Ecto neural progenitor cell (in vitro differentiated cells): ENCODE data around the gene SELENON.
A peak's percentile ranks its signal among the peaks of the same experiment; 100 is the strongest.

ENCODE experiments used
- DNase-seq: peaks from one replicate; pipeline ENCODE4 v3.0.0-alpha.2; 2018; ENCODE audit warnings: low spot score

SELENON gene

GRCh38 chr1:25793585-25794170 is 6.3 kb upstream of the SELENON start:
- no peak for DNase-seq

GRCh38 chr1:25794325-25794724 is 5.7 kb upstream of the SELENON start:
- DNase-seq, result no peak

- no peak for DNase-seq
Observed at GRCh38 chr1:25795211-25795610, 4.8 kb upstream of the SELENON start.

- DNase-seq, result no peak
Observed at GRCh38 chr1:25795946-25796810, 3.8 kb upstream of the SELENON start.

DNA sequence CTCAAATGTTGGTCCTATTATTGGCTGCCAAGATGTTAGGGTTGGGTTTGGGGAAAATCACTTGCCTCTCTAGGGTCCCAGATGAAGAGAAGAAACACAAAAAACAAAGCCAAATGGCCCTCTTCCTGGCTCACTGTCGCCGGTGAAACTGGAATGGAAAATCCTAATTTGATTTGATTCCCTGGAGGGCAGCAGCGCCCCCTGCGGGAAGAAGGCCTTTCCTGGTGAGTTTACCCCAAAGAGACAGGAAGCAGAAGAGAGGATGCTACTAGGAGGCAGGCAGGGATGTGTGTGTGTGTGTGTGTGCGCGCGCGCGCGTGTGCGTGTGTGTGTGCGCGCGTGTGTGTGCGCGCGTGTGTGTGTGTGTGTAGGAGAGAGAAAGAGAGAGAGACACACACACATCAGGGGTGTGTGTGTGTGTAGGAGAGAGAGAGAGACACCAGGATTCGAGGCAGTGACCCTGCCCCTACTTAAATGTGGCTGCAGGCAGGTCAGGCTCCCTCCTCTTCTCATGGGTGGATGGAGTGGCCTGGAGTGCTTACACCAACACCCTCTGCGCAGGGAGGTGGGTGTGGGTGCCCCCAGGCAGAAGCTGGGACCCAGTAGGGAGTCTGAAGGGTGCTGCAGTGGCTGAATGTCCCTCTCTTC is 3.1 kb upstream of the SELENON start:
- peak; percentile 90 for DNase-seq

- DNase-seq, result peak; percentile 75
Observed at GRCh38 chr1:25797939-25798338, 2.1 kb upstream of the SELENON start.

DNA sequence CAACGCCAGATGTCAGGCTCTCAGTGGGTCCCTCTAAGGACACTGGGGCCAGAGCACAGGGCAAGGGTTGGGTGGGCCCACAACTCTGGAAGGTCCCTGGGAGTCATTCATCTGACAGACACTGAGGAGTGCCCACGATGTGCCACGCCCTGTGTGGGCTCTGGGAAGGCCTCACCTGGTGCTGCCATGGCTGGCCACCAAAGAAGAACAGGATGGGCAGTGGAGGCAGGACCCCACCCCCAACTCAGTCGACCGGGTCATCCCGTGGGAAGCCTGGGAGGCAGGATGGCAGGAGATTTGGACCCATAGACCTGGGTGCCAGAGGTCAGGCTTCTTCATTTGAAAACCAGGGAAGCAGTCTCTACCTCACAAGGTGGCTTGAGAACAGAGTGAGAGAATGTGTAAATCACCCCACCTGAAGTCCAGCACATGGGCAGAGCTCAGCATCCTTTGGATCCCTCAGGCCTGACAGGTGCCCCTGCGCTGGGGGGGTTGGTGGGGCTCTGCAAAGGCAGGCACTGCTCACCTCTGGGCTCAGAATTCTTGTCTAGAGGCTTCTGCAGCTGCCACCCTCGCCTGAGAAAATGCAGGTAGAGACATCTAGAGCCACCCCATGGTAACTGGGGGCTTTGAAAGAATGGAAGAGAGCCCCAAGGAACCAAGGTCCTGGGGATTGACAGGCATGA is 1.2 kb upstream of the SELENON start:
- no peak for DNase-seq

DNA sequence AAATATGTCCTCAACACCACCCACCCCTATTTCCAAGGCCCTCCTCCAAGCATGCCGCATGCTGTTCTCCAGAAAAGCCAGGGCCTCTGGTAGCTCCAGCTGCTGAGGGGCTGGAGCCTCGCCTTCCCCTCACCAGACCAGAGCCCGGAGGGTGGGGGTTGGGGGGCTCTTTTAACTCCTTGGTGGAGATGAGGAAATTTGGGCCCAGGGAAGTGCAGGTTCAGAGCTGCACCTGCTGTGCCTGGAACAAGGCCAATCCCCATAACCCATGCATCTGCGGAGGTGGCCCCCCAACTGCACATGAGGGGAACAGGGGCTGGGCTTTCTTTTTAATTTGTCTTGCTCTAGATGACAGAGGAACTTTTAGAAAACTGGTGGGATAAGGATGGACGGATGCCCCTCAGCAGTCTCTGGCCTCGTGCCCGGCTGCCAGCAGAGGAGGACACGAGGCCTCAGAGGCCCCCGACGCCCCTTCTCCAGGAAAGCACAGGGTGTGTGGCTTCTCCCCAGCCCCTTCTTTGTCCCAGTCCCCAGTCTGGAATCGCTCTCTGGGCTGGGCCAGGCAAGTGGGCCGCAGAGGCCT is 550 bp upstream of the SELENON start:
- DNase-seq, result no peak

- no peak for DNase-seq
Observed at GRCh38 chr1:25800703-25801377, 847 bp downstream of the SELENON start.

GRCh38 chr1:25802915-25803314 is 2.9 kb downstream of the SELENON start:
- no peak for DNase-seq

DNA sequence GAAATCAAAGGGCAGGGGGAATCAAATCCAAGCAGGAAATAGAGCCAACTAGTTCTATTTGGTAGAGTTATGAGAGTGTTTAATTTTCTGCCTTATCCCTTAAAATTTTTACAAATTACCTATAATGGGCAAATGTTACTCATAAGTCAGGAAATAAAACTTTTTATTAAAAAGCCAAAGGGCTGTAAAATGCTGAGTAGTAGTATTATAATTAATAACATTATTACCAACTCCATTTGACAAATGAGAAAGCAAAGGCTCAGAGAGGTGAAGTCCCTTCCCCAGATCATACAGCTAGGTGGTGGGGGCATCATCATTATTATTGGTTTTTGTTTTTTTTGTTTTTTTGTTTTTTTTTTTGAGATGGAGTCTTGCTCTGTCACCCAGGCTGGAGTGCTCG is 3.4 kb downstream of the SELENON start:
- no peak for DNase-seq

GRCh38 chr1:25804244-25804963 is 4.4 kb downstream of the SELENON start:
- no peak for DNase-seq

DNA sequence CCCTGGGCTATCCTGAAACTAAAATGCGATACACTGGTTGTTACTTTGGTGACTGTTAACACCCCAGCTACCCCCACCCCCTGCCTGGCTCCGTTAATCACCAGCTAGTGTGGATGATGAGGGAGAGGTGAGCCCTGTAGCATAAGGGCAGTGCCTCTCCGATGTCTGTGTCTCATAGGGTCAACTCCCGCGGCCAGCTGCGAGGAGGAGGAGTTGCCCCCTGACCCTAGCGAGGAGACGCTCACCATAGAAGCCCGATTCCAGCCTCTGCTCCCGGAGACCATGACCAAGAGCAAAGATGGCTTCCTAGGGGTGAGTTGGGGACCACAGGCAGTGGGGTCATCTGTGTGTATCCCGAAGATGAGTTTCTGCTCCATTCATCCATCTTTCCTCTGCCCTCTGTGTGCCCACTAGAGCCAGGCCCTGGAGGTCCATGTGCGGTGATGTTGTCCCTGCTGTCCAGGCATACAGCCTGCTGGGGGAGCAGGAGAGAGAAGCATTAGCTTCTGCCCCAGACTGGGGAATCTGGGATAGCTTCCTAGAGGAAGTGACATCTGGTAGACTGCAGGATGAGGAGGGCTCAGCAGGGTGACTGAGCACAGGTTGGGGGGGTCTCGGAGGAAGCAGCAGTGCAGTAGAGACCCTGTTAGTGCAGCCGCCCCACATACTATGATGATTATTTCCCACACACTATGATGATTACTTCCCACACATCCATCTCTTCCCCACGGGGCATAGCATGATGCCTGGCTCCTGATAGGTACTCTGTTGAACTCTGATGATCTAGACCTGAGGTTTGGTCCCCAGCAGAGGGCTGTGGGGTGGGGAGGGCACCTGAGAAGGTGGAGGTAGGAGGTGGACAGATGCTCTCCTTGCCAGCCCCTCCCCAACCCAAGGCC is 5.2 kb downstream of the SELENON start:
- DNase-seq, result no peak

- DNase-seq, result no peak
Observed at GRCh38 chr1:25805863-25806225, 5.9 kb downstream of the SELENON start.

- DNase-seq, result no peak
Observed at GRCh38 chr1:25806418-25806817, 6.4 kb downstream of the SELENON start.

GRCh38 chr1:25807480-25808390 is 7.7 kb downstream of the SELENON start:
- no peak for DNase-seq

DNA sequence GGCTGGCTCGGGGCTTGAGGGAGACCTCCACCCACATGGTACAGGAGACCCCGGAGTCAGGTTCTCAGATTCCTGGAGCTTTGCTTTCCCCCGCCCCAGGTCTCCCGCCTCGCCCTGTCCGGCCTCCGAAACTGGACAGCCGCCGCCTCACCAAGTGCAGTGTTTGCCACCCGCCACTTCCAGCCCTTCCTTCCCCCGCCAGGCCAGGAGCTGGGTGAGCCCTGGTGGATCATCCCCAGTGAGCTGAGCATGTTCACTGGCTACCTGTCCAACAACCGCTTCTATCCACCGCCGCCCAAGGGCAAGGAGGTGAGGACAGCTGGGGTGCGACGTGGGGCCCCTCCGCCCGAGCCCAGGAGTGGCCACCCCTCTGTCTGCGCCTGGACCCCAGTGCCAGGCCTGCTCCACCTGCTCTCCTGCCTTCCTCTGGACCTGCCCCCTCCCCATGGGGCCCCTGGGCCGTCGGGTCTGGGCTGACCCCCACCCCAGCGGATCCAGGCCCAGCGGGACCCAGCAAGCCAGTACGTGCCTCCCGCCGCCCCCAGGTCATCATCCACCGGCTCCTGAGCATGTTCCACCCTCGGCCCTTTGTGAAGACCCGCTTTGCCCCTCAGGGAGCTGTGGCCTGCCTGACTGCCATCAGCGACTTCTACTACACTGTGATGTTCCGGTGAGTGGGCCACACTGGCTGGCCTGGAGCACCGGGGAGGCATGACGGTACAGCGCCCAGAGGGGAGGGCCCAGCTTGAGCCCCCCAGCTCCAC is 8.7 kb downstream of the SELENON start:
- no peak for DNase-seq

DNA sequence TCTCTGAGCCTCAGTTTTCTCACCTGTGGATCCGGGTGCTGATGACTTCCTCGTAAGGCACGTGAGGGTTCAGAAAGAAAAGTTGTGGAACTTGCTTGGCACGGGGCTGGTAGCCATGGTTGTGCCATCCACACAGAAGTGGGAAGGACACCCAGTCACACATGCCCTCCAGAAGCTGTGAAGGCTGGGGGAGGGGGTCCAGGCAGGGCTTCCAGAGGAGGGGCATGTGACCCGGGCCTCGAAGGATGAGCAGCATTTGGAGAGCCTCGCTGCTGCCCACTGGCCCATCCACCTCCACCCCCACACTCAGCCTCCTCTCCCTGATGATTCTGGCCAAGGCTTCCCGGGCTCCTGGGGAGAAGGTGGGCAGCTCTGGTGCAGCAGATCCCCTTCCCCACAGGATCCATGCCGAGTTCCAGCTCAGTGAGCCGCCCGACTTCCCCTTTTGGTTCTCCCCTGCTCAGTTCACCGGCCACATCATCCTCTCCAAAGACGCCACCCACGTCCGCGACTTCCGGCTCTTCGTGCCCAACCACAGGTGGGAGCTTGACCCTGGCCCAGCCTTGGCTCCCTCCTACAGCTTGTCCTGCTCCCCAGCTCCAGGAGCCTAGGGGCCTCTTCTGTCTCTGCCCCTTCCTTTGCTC is 9.4 kb downstream of the SELENON start:
- no peak for DNase-seq
